H1 (cell line): ENCODE data around the gene SPRED1. TPM values are rescaled to one million over a fixed set of nuclear protein-coding genes. Genes with fewer than 3 reads are reported as not detected.

Source experiments
- CTCF ChIA-PET: fragments of 300-600 bp; sonication (Branson Sonifier 250); formaldehyde crosslinking; loops from one replicate; lab custom pipeline; 2021; ENCODE audit not compliant: partially characterized antibody; lab: Charles Lee
- POLR2A ChIA-PET: fragments of 300-600 bp; sonication (Branson Sonifier 250); formaldehyde crosslinking; loops from one replicate; lab custom pipeline; 2021; ENCODE audit warnings: inconsistent platforms; ENCODE audit not compliant: partially characterized antibody; lab: Charles Lee
- DNase-seq, 2 experiments: peaks; one replicate each; pipeline versions ENCODE4 v3.0.0 to v3.0.0-alpha.2; 2010 to 2022; ENCODE audit warnings: low spot score in 2 of 2, low read depth in 1 of 2, mixed read lengths in 1 of 2
- FAIRE-seq: peaks from 2 replicates; lab custom pipeline; 2011; peaks lifted over from hg19 to GRCh38; lab: Jason Lieb, UNC
- H2AFZ ChIP-seq: 2 replicates; pipeline ENCODE4 v1.8.1; 2012; ENCODE audit warnings: low read length, inconsistent platforms
- H2AK5ac ChIP-seq: 2 replicates; pipeline ENCODE4 v1.6.1; 2013; ENCODE audit warnings: low read depth, low read length
- H2BK120ac ChIP-seq: replicated peaks from 2 replicates; pipeline ENCODE3; 2013; ENCODE audit warnings: low read depth, low read length, inconsistent platforms
- H2BK12ac ChIP-seq: 2 replicates; pipeline ENCODE4 v1.6.1; 2013; ENCODE audit warnings: low read depth, low read length
- H2BK15ac ChIP-seq: 2 replicates; pipeline ENCODE4 v1.6.1; 2013; ENCODE audit warnings: low read length
- H2BK20ac ChIP-seq: 2 replicates; pipeline ENCODE4 v1.6.1; 2013; ENCODE audit warnings: low read length
- H2BK5ac ChIP-seq: 2 replicates; pipeline ENCODE4 v1.6.1; 2013; ENCODE audit warnings: low read depth, low read length
- H3K14ac ChIP-seq: 2 replicates; pipeline ENCODE4 v1.6.1; 2013; ENCODE audit warnings: inconsistent platforms; ENCODE audit not compliant: insufficient read length
- H3K18ac ChIP-seq: 2 replicates; pipeline ENCODE4 v1.6.1; 2013; ENCODE audit warnings: low read length; ENCODE audit errors: extremely low read depth
- H3K23ac ChIP-seq: 2 replicates; pipeline ENCODE4 v1.6.1; 2013; ENCODE audit warnings: inconsistent platforms; ENCODE audit not compliant: insufficient read length
- H3K23me2 ChIP-seq: 2 replicates; pipeline ENCODE4 v1.6.1; 2013; ENCODE audit warnings: low read depth, low read length
- H3K27ac ChIP-seq: 2 replicates; pipeline ENCODE4 v1.6.1; 2011; ENCODE audit warnings: low read depth, low read length, inconsistent platforms
- H3K27me3 ChIP-seq, 4 experiments: replicated peaks in 1 of 4; 1 replicate in 1 of 4; 2 replicates in 3 of 4; pipeline versions ENCODE4 v1.6.1 to v1.8.1; 2011 to 2013; ENCODE audit warnings: low read length in 3 of 4, mild to moderate bottlenecking in 3 of 4, inconsistent platforms in 2 of 4, mixed read lengths in 2 of 4, moderate library complexity in 1 of 4; ENCODE audit not compliant: control insufficient read depth in 3 of 4, insufficient read depth in 3 of 4; ENCODE audit errors: extremely low read depth in 1 of 4
- H3K36me3 ChIP-seq, 4 experiments: 2 replicates each; pipeline versions ENCODE4 v1.6.1 to v1.8.1; 2011 to 2013; ENCODE audit warnings: mild to moderate bottlenecking in 4 of 4, low read length in 3 of 4, moderate library complexity in 2 of 4, control low read depth in 1 of 4, inconsistent platforms in 1 of 4; ENCODE audit not compliant: insufficient read depth in 4 of 4, control insufficient read depth in 2 of 4
- H3K4ac ChIP-seq: replicated peaks from 2 replicates; pipeline ENCODE3; 2013; ENCODE audit warnings: low read length, low read depth, mixed read lengths, inconsistent platforms; ENCODE audit not compliant: insufficient read length
- H3K4me1 ChIP-seq, 4 experiments: replicated peaks in 1 of 4; 1 replicate in 1 of 4; 2 replicates in 3 of 4; pipeline versions ENCODE4 v1.6.1 to v1.8.1; 2011 to 2013; ENCODE audit warnings: low read length in 3 of 4, inconsistent platforms in 2 of 4, mixed read lengths in 1 of 4; ENCODE audit not compliant: insufficient read depth in 4 of 4, control insufficient read depth in 3 of 4
- H3K4me2 ChIP-seq, 2 experiments: 2 replicates each; pipeline versions ENCODE4 v1.6.1 to v1.8.1; 2011 to 2013; ENCODE audit warnings: low read depth in 2 of 2, low read length in 2 of 2, control low read depth in 1 of 2, inconsistent platforms in 1 of 2, mild to moderate bottlenecking in 1 of 2; ENCODE audit not compliant: insufficient read depth in 1 of 2
- H3K4me3 ChIP-seq, 4 experiments: fragments of 200-600, 300-600 bp in 1 of 4; sonication (generic), shearing (Covaris generic), sonication (Bioruptor Twin) in 1 of 4; 2 replicates each; pipeline versions ENCODE4 v1.5.1 to v1.8.1; 2011 to 2016; ENCODE audit warnings: low read length in 4 of 4, low read depth in 3 of 4, control low read depth in 2 of 4, inconsistent platforms in 2 of 4, mild to moderate bottlenecking in 2 of 4, mixed read lengths in 1 of 4, moderate library complexity in 1 of 4; ENCODE audit not compliant: insufficient read depth in 2 of 4; ENCODE audit errors: extremely low read depth in 1 of 4
- H3K56ac ChIP-seq: replicated peaks from 2 replicates; pipeline ENCODE3; 2013; ENCODE audit warnings: low read depth, mild to moderate bottlenecking, mixed read lengths, low read length, inconsistent platforms; ENCODE audit not compliant: insufficient read length
- H3K79me1 ChIP-seq: 2 replicates; pipeline ENCODE4 v1.6.1; 2013; ENCODE audit warnings: low read depth, low read length, control low read depth
- H3K79me2 ChIP-seq, 2 experiments: 2 replicates each; pipeline versions ENCODE4 v1.6.1 to v1.8.1; 2012 to 2013; ENCODE audit warnings: low read length in 2 of 2, mild to moderate bottlenecking in 2 of 2, inconsistent platforms in 1 of 2; ENCODE audit not compliant: insufficient read depth in 2 of 2, control insufficient read depth in 1 of 2
- H3K9ac ChIP-seq, 4 experiments: replicated peaks in 1 of 4; 1 replicate in 1 of 4; 2 replicates in 3 of 4; pipeline versions ENCODE4 v1.6.1 to v1.8.1; 2011 to 2013; ENCODE audit warnings: low read depth in 3 of 4, low read length in 3 of 4, control low read depth in 2 of 4, mild to moderate bottlenecking in 2 of 4, moderate library complexity in 2 of 4, inconsistent platforms in 1 of 4; ENCODE audit errors: extremely low read depth in 1 of 4
- H3K9me3 ChIP-seq, 2 experiments: 2 replicates each; pipeline versions ENCODE4 v1.6.1 to v1.8.1; 2012 to 2013; ENCODE audit warnings: mild to moderate bottlenecking in 2 of 2, moderate library complexity in 2 of 2, control low read depth in 1 of 2, inconsistent platforms in 1 of 2, low read depth in 1 of 2, low read length in 1 of 2, mixed read lengths in 1 of 2; ENCODE audit not compliant: insufficient read depth in 2 of 2
- H4K20me1 ChIP-seq, 2 experiments: replicated peaks in 1 of 2; 2 replicates each; pipeline versions ENCODE3 to v1.8.1; 2011 to 2013; ENCODE audit warnings: inconsistent platforms in 2 of 2, low read length in 2 of 2, mild to moderate bottlenecking in 1 of 2; ENCODE audit not compliant: insufficient read depth in 2 of 2, control insufficient read depth in 1 of 2
- H4K5ac ChIP-seq: 2 replicates; pipeline ENCODE4 v1.6.1; 2013; ENCODE audit warnings: low read length, low read depth, mixed read lengths, inconsistent platforms; ENCODE audit not compliant: insufficient read length
- H4K8ac ChIP-seq: 2 replicates; pipeline ENCODE4 v1.8.0; 2013; ENCODE audit warnings: mild to moderate bottlenecking, moderate library complexity, low read length, inconsistent platforms; ENCODE audit not compliant: insufficient read depth; ENCODE audit errors: extremely low read depth
- H4K91ac ChIP-seq: replicated peaks from 2 replicates; pipeline ENCODE3; 2013; ENCODE audit warnings: low read length, mixed read lengths, inconsistent platforms; ENCODE audit not compliant: insufficient read length
- ASH2L ChIP-seq: fragments of 200-600, 300-600 bp; sonication (generic); IDR thresholded peaks from one replicate; pipeline ENCODE4 v1.7.1; 2017; ENCODE audit warnings: low read length
- CBX5 ChIP-seq: fragments of 300-800, 300-1000 bp; sonication (generic); IDR thresholded peaks from 2 replicates; pipeline ENCODE4 v1.7.1; 2016; ENCODE audit warnings: antibody characterized with exemption, low read length, low read depth
- CHD1 ChIP-seq: IDR thresholded peaks from 2 replicates; pipeline ENCODE4 v1.6.1; 2012; ENCODE audit warnings: low read depth, low read length, improper control_type of control experiment
- GABPA ChIP-seq: IDR thresholded peaks from 2 replicates; pipeline ENCODE4 v1.6.1; 2011; ENCODE audit warnings: mild to moderate bottlenecking, low read length, moderate library complexity, borderline replicate concordance; ENCODE audit not compliant: insufficient read depth
- HDAC6 ChIP-seq: IDR thresholded peaks from one replicate; pipeline ENCODE4 v1.7.1; 2012; ENCODE audit warnings: low read depth, mild to moderate bottlenecking, inconsistent platforms, low read length, moderate library complexity
- JUND ChIP-seq: IDR thresholded peaks from 2 replicates; pipeline ENCODE4 v1.6.1; 2011; ENCODE audit warnings: mild to moderate bottlenecking, improper control_type of control experiment, low read length
- PHF8 ChIP-seq: fragments of 200-600 bp; sonication (generic); conservative IDR thresholded peaks from 2 replicates; pipeline ENCODE4 v1.7.1; 2012; ENCODE audit warnings: low read depth, mild to moderate bottlenecking, inconsistent platforms, low read length, moderate library complexity
- RAD21 ChIP-seq, 2 experiments: IDR thresholded peaks in 1 of 2; conservative IDR thresholded peaks in 1 of 2; 2 replicates each; pipeline ENCODE4 v1.6.1; 2011; ENCODE audit warnings: low read depth in 2 of 2, low read length in 2 of 2, improper control_type of control experiment in 1 of 2, inconsistent platforms in 1 of 2, mild to moderate bottlenecking in 1 of 2, moderate library complexity in 1 of 2
- RBBP5 ChIP-seq: IDR thresholded peaks from 2 replicates; pipeline ENCODE4 v1.7.1; 2012; ENCODE audit warnings: low read depth, mild to moderate bottlenecking, inconsistent platforms, low read length, moderate library complexity, borderline replicate concordance
- RNF2 ChIP-seq: fragments of 200-900, 300-1000 bp; sonication (generic); IDR thresholded peaks from 2 replicates; pipeline ENCODE4 v1.7.1; 2016; ENCODE audit warnings: borderline replicate concordance, low read depth, mild to moderate bottlenecking, antibody characterized with exemption, low read length; ENCODE audit not compliant: poor library complexity, severe bottlenecking; ENCODE audit errors: missing control alignments
- TBP ChIP-seq: IDR thresholded peaks from 2 replicates; pipeline ENCODE4 v1.6.1; 2011; ENCODE audit warnings: low read depth, low read length, improper control_type of control experiment
- YY1 ChIP-seq: IDR thresholded peaks from 2 replicates; pipeline ENCODE4 v1.6.1; 2011; ENCODE audit warnings: low read depth, mild to moderate bottlenecking, low read length
- WGBS, 2 experiments: shearing (Covaris generic) in 1 of 2; methylation state at CpG; one replicate each; pipeline versions ENCODE4 v1.1.6 to v1.1.7; 2013 to 2015; ENCODE audit warnings: low lambda C conversion rate in 2 of 2, mixed read lengths in 2 of 2, inconsistent platforms in 1 of 2, low coverage in 1 of 2, missing lambda C conversion rate in 1 of 2; ENCODE audit not compliant: insufficient replicate concordance in 2 of 2, insufficient coverage in 1 of 2, insufficient read length in 1 of 2; ENCODE audit errors: extremely low coverage in 1 of 2, missing lambda C conversion rate in 1 of 2; 5-methylcytosine and 5-hydroxymethylcytosine counted together
- polyA plus RNA-seq, 7 experiments: library from polyadenylated mRNA; depleted of rRNA in 3 of 7; stranded (reverse) in 5 of 7; unstranded in 2 of 7; fragments of >200 nt in 5 of 7; fragments of 200-250 nt in 2 of 7; gene quantifications; 1 replicate in 5 of 7; 2 replicates in 1 of 7; 4 replicates in 1 of 7; pipeline versions ENCODE4 v1.2.1 to v1.2.3, GENCODE V29; 2011 to 2013; ENCODE audit warnings: missing spikeins in 2 of 7, mixed read lengths in 2 of 7
- total RNA-seq: library from RNA; stranded (reverse); fragmentation: NEBNext Ultra II Directional; extraction: Animal tissue kit (Norgen Biotek cat#: 25700); gene quantifications from 2 replicates; pipeline ENCODE4 v1.2.1, GENCODE V29; 2021
- TF ChIP-seq, protein P1 (sequence below): IDR thresholded peaks from 2 replicates; pipeline ENCODE4 v1.6.1; 2012; ENCODE audit warnings: inconsistent platforms

SPRED1 gene
- total and polyA plus RNA-seq, 2 of the 8 experiments (the other 6 are each of a cell fraction or from before 2014, with no cell fraction given), result 5.5 to 30.3 TPM

DNA sequence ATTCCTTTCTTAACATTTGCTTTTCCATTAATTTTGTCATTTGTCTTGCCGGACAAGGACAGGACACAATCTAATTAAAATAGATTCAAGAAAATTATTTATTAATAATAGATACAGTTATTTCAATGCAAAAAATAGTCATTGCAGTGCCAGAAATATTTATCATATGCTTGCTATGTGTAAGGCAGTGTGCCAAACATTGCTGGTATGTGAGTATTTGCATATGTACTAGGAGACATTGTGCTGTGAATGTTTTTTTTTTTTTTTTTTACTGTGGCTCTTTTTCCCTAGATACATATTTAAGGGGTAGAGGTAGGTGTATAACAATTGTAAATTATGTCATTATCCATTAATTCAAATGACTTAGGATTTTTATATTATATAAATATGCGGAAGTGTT lies 23.3 kb downstream of the SPRED1 start:
- WGBS, 2 experiments, result 47% methylated on average over 2 of the region's 2 CpGs; no CpG with 5 or more reads in 1 of the 2 experiments
- Histone ChIP-seq H2BK120ac (no peak overlapping the region), H3K18ac (no peak overlapping the region), H3K36me3 (no peaks in the 10 kb centered on the region), H3K27ac (no peak overlapping the region), H3K27me3 (no peaks in the 10 kb centered on the region), H3K4me3 (no peak overlapping the region), H3K14ac (no peak overlapping the region), H3K79me2 (peaks cover 15 to 99% of the 10 kb centered on the region in 2 experiments; a peak in 3 of 4 replicates), H4K91ac (no peak overlapping the region), H3K23ac (no peak overlapping the region), H3K4me2 (no peak overlapping the region), H3K9ac (no peak overlapping the region), H2BK5ac (no peak overlapping the region), H3K79me1 (no peaks in the 10 kb centered on the region), H3K23me2 (no peaks in the 10 kb centered on the region), H2AK5ac (no peak overlapping the region), H2BK12ac (no peak overlapping the region), H3K9me3 (no peaks in the 10 kb centered on the region), H2BK15ac (no peak overlapping the region), H2AFZ (no peak overlapping the region), H4K5ac (no peak overlapping the region), H3K56ac (no peak overlapping the region), H4K20me1 (peaks cover 24 to 25% of the 10 kb centered on the region in 2 experiments), H4K8ac (no peak overlapping the region), H3K4me1 (no peaks in the 10 kb centered on the region; a peak in 1 of 7 replicates), H3K4ac (no peak overlapping the region), H2BK20ac (no peak overlapping the region)
- DNase-seq, result no peak
- POLR2A ChIA-PET, result no interaction called here
- CTCF ChIA-PET, result no interaction called here
- FAIRE-seq, result no peak
- TF ChIP-seq JUND, result no peak
- TF ChIP-seq, protein P1, sequence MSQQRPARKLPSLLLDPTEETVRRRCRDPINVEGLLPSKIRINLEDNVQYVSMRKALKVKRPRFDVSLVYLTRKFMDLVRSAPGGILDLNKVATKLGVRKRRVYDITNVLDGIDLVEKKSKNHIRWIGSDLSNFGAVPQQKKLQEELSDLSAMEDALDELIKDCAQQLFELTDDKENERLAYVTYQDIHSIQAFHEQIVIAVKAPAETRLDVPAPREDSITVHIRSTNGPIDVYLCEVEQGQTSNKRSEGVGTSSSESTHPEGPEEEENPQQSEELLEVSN, result no peak
- no peak for TF ChIP-seq RNF2
- no peak for TF ChIP-seq TBP
- no peak for TF ChIP-seq YY1
- no peak for TF ChIP-seq RBBP5
- no peak for TF ChIP-seq HDAC6
- no peak for TF ChIP-seq CHD1
- no peak for TF ChIP-seq ASH2L
- no peak for TF ChIP-seq PHF8
- TF ChIP-seq RAD21 (IDR thresholded peaks at IDR 0.05 in 1 of 2, conservative IDR thresholded peaks at IDR 0.05 in 1 of 2; ENCODE audit: low read depth in 2 of 2, low read length in 2 of 2), result no peak
- TF ChIP-seq GABPA, result no peak
- TF ChIP-seq CBX5, result no peak
